GM23248 (cell line): ENCODE results near the gene RNASE9. TPM values are rescaled to one million over a fixed set of nuclear protein-coding genes. Genes with fewer than 3 reads are reported as not detected.
"Not testable (repeated sequence)": the region's sequence is repeated elsewhere in the genome, so short reads cannot be mapped to it uniquely, and the experiment has no call there.

Experiments
- DNase-seq: peaks from one replicate; pipeline ENCODE4 v3.0.0-alpha.2; 2015
- H2AFZ ChIP-seq: fragments of 200-600 bp; sonication (generic); 2 replicates; pipeline ENCODE4 v1.6.1; 2016; ENCODE audit warnings: antibody characterized with exemption
- H3F3A ChIP-seq: fragments of 200-600 bp; sonication (generic); 2 replicates; pipeline ENCODE4 v1.6.1; 2016; ENCODE audit warnings: mild to moderate bottlenecking, antibody characterized with exemption, mixed run types; ENCODE audit not compliant: insufficient read depth
- H3K27ac ChIP-seq: fragments of 200-600 bp; sonication (generic); 2 replicates; pipeline ENCODE4 v1.5.1; 2016; ENCODE audit warnings: mild to moderate bottlenecking
- H3K27me3 ChIP-seq: fragments of 200-600 bp; sonication (generic); replicated peaks from 2 replicates; pipeline ENCODE4 v1.6.1; 2016; ENCODE audit warnings: mild to moderate bottlenecking; ENCODE audit not compliant: insufficient read depth
- H3K36me3 ChIP-seq: fragments of 200-600 bp; sonication (generic); 2 replicates; pipeline ENCODE4 v1.6.1; 2016; ENCODE audit warnings: low read depth, mild to moderate bottlenecking
- H3K4me1 ChIP-seq: fragments of 200-600 bp; sonication (generic); 2 replicates; pipeline ENCODE4 v1.6.1; 2016; ENCODE audit warnings: mild to moderate bottlenecking; ENCODE audit not compliant: insufficient read depth
- H3K4me2 ChIP-seq: fragments of 200-600 bp; sonication (generic); one replicate; pipeline ENCODE4 v1.6.1; 2016; ENCODE audit warnings: mild to moderate bottlenecking; ENCODE audit not compliant: unreplicated experiment
- H3K4me3 ChIP-seq: fragments of 200-600 bp; sonication (generic); 2 replicates; pipeline ENCODE4 v1.5.1; 2016; ENCODE audit warnings: mild to moderate bottlenecking
- H3K79me2 ChIP-seq: fragments of 200-600 bp; sonication (generic); 2 replicates; pipeline ENCODE4 v1.6.1; 2016; ENCODE audit warnings: mild to moderate bottlenecking; ENCODE audit not compliant: insufficient read depth
- H3K9ac ChIP-seq: fragments of 200-600 bp; sonication (generic); 2 replicates; pipeline ENCODE4 v1.6.1; 2016; ENCODE audit warnings: mild to moderate bottlenecking
- H3K9me2 ChIP-seq: fragments of 200-600 bp; sonication (generic); 2 replicates; pipeline ENCODE4 v1.6.1; 2016; ENCODE audit warnings: mixed run types, mild to moderate bottlenecking, moderate library complexity; ENCODE audit not compliant: insufficient read depth
- H3K9me3 ChIP-seq: fragments of 200-600 bp; sonication (generic); one replicate; pipeline ENCODE4 v1.6.1; 2017; ENCODE audit warnings: low read depth
- H4K20me1 ChIP-seq: fragments of 200-600 bp; sonication (generic); 2 replicates; pipeline ENCODE4 v1.6.0; 2016; ENCODE audit not compliant: insufficient read depth
- EZH2 ChIP-seq: fragments of 200-600 bp; sonication (generic); IDR thresholded peaks from 2 replicates; pipeline ENCODE4 v1.6.1; 2018; ENCODE audit warnings: antibody characterized with exemption, mild to moderate bottlenecking; ENCODE audit not compliant: insufficient read depth, poor library complexity, severe bottlenecking
- EZH2phosphoT487 ChIP-seq: fragments of 200-600 bp; sonication (generic); IDR thresholded peaks from 2 replicates; pipeline ENCODE4 v1.6.1; 2018; ENCODE audit warnings: antibody characterized with exemption, moderate library complexity, mild to moderate bottlenecking, low read depth; ENCODE audit not compliant: insufficient read depth
- WGBS, 2 experiments: methylation state at CpG; one replicate each; pipeline ENCODE4 v1.1.6; 2015 to 2017; ENCODE audit warnings: low lambda C conversion rate in 2 of 2, low coverage in 1 of 2; ENCODE audit errors: missing lambda C conversion rate in 2 of 2; 5-methylcytosine and 5-hydroxymethylcytosine counted together
- in situ Hi-C: fragments of 300-500 bp; cut with MboI; formaldehyde crosslinking; loops from 2 replicates; pipeline ENCODE4 v1.15.0; 2020
- polyA plus RNA-seq: library from polyadenylated mRNA; unstranded; fragments of >200 nt; fragmentation: Nextera tagmentation; extraction: Ambion mirVana; gene quantifications from 2 replicates; pipeline ENCODE4 v1.2.1, GENCODE V29; 2016
- total RNA-seq: library from RNA; depleted of rRNA; stranded (reverse); fragments of >200 nt; shearing (Covaris generic); gene quantifications from 2 replicates; pipeline ENCODE4 v1.2.3, GENCODE V29; 2014

Gene RNASE9
- total and polyA plus RNA-seq, 2 experiments from 2014 or later: not detected

DNA sequence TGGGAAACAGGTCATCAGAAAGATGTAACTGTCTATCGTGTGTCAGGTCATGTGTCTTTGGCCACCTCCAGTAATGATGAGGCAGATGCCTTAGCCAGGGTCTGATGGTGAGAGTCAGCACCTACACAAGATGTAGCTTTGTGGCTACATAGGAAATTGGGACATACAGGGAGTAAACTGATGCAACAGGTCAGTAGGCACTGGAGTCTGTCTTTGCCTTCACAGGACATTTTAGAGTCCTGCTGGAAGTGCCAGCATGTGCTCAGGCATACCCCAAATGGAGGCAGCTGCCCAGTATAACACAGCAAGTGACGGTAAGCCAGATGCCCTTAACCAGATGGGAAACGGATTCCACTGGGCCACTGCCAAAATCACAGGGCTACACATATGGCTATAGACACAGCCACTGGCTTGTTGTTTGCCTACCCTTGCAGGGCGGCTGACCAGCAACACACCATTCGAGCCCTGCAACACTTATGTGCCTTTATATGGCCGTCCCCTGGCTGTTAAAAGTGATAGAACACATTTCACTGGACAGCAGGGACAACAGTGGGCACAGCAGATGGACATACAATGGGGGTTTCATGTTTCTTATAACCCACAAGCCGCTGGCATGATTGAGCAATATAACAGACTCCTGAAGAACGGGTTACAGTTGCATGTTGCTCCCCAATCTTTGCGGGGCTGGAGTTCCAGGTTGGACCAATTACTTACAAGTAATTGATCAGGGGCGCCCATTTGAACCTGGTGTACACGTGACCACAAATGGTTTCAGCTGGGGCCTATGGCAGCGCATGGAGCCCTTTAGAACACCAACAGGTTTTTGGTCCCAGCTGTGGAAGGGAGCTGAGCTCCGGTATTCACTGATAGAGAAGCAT is 43.2 kb upstream of the RNASE9 start:
- no peaks in the 10 kb centered on the region for H3K79me2 ChIP-seq
- H3K4me1 ChIP-seq: no peaks in the 10 kb centered on the region
- H4K20me1 ChIP-seq: no peaks in the 10 kb centered on the region
- no peak for TF ChIP-seq EZH2
- no peak for TF ChIP-seq EZH2phosphoT487
- H3K27me3 ChIP-seq: 0 out of 2 replicates have a peak, but pooled peaks cover under 1% of the 10 kb centered on the region
- no peak overlapping the region for H3K9ac ChIP-seq
- H3K4me3 ChIP-seq: no peak overlapping the region
- WGBS, 2 experiments: 33 to 41% methylated on average over 13 of the region's 13 CpGs
- no peak for DNase-seq
- H3K9me2 ChIP-seq: no peaks in the 10 kb centered on the region
- in situ Hi-C loops: loop anchor here (10.0 kb wide), 1 partner anchor 279 kb away; no protein-coding TSS in a partner anchor
- H3K4me2 ChIP-seq: no peak overlapping the region
- no peak overlapping the region for H2AFZ ChIP-seq
- H3K36me3 ChIP-seq: no peaks in the 10 kb centered on the region
- no peak overlapping the region for H3K27ac ChIP-seq
- no peaks in the 10 kb centered on the region for H3F3A ChIP-seq
- no peaks in the 10 kb centered on the region for H3K9me3 ChIP-seq

- in situ Hi-C loops: loop anchor here (10.0 kb wide), 1 partner anchor 278 kb away; no protein-coding TSS in a partner anchor
- Histone ChIP-seq H3K36me3 (no peaks in the 10 kb centered on the region), H3K9me3 (no peaks in the 10 kb centered on the region), H3K27ac (no peak overlapping the region), H4K20me1 (no peaks in the 10 kb centered on the region), H3F3A (no peaks in the 10 kb centered on the region), H2AFZ (no peak overlapping the region), H3K4me1 (no peaks in the 10 kb centered on the region), H3K9me2 (no peaks in the 10 kb centered on the region), H3K79me2 (no peaks in the 10 kb centered on the region), H3K9ac (no peak overlapping the region), H3K4me3 (no peak overlapping the region), H3K4me2 (no peak overlapping the region), H3K27me3 (0 out of 2 replicates have a peak, but pooled peaks cover 6% of the 10 kb centered on the region)
- 64 to 67% methylated on average over 9 of the region's 9 CpGs for WGBS, 2 experiments
- TF ChIP-seq EZH2phosphoT487 (no peak), EZH2 (no peak)
- no peak for DNase-seq
Observed at GRCh38 chr14:20602583-20602982, 41.7 kb upstream of the RNASE9 start.

GRCh38 chr14:20601522-20601921 is 40.7 kb upstream of the RNASE9 start:
- in situ Hi-C loops: loop anchor here (10.0 kb wide), 1 partner anchor 277 kb away; no protein-coding TSS in a partner anchor
- Histone ChIP-seq H2AFZ (no peak overlapping the region), H3K27ac (no peak overlapping the region), H3K36me3 (no peaks in the 10 kb centered on the region), H3K79me2 (no peaks in the 10 kb centered on the region), H3K9me3 (no peaks in the 10 kb centered on the region), H3F3A (no peaks in the 10 kb centered on the region), H4K20me1 (no peaks in the 10 kb centered on the region), H3K4me2 (no peak overlapping the region), H3K9me2 (no peaks in the 10 kb centered on the region), H3K27me3 (0 out of 2 replicates have a peak, but pooled peaks cover 6% of the 10 kb centered on the region), H3K9ac (no peak overlapping the region), H3K4me1 (no peaks in the 10 kb centered on the region), H3K4me3 (no peak overlapping the region)
- DNase-seq: no peak
- WGBS, 2 experiments: 64 to 68% methylated on average over 12 of the region's 12 CpGs
- TF ChIP-seq EZH2phosphoT487 (no peak), EZH2 (no peak)

DNA sequence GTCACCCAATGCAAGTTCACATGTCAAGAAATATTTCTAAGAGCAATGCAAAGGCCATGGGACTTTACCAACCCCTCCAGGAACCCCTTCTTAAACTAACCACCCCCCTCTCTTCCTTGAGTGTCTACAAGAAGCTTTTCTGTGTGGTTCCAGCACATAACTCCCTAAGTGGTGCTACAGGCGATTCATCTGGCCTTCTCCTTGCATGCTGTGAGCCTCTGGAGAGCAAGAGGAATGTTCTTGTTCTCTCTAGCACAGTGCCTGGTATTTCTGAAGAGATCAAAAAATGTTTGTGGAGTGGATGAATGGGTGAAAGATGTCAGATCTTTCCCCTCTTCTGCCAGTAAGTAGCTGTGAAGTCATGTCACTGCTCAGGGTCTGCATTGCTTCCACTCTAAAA is 36.3 kb upstream of the RNASE9 start:
- DNase-seq: no peak
- no peak overlapping the region for H3K9ac ChIP-seq
- H3K4me1 ChIP-seq: no peaks in the 10 kb centered on the region
- H3K9me3 ChIP-seq: no peaks in the 10 kb centered on the region
- H4K20me1 ChIP-seq: no peaks in the 10 kb centered on the region
- 11 to 25% methylated on average over 1 of the region's 1 CpG for WGBS, 2 experiments
- H3K27me3 ChIP-seq: peaks cover 11% of the 10 kb centered on the region; the same call in 1 of the 2 replicates
- no peak overlapping the region for H3K27ac ChIP-seq
- H2AFZ ChIP-seq: no peak overlapping the region
- in situ Hi-C loops: no loop called here
- no peak for TF ChIP-seq EZH2
- TF ChIP-seq EZH2phosphoT487: no peak
- no peaks in the 10 kb centered on the region for H3K36me3 ChIP-seq
- no peaks in the 10 kb centered on the region for H3K9me2 ChIP-seq
- no peaks in the 10 kb centered on the region for H3F3A ChIP-seq
- no peak overlapping the region for H3K4me2 ChIP-seq
- no peaks in the 10 kb centered on the region for H3K79me2 ChIP-seq
- no peak overlapping the region for H3K4me3 ChIP-seq

- H4K20me1 ChIP-seq, H3K79me2 ChIP-seq, H3K4me3 ChIP-seq, H3K4me1 ChIP-seq, in situ Hi-C loops, H3K27ac ChIP-seq, H3K9me2 ChIP-seq, H3K36me3 ChIP-seq, H3K9ac ChIP-seq, H3F3A ChIP-seq, DNase-seq, H3K9me3 ChIP-seq, H2AFZ ChIP-seq, H3K4me2 ChIP-seq: not testable (repeated sequence)
- WGBS, 2 experiments: 83 to 87% methylated on average over 3 of the region's 3 CpGs
- H3K27me3 ChIP-seq: peaks cover 15% of the 10 kb centered on the region; the same call in 1 of the 2 replicates
Observed at GRCh38 chr14:20595726-20596125, 34.9 kb upstream of the RNASE9 start.
